WTC11 (cell line): ENCODE measurements around the gene RACGAP1. TPM values are rescaled to one million over a fixed set of nuclear protein-coding genes. Genes with fewer than 3 reads are reported as not detected.
A peak's percentile ranks its signal among the peaks of the same experiment; 100 is the strongest.

Experiments
- ATAC-seq: fragments of 200-7000 bp; cut with Tn5 transposase; 2 replicates; pipeline ENCODE4 v1.10.0; 2021; ENCODE audit warnings: mild to moderate bottlenecking, moderate library complexity
- CTCF ChIA-PET: fragments of 300-600 bp; sonication (Branson Sonifier 250); formaldehyde crosslinking; loops from one replicate; lab custom pipeline; 2021; ENCODE audit warnings: antibody characterized with exemption; lab: Charles Lee
- POLR2A ChIA-PET: fragments of 350-600 bp; sonication (Branson Sonifier 250); formaldehyde crosslinking; loops from one replicate; lab custom pipeline; 2021; ENCODE audit warnings: antibody characterized with exemption; lab: Charles Lee
- DNase-seq: peaks from one replicate; pipeline ENCODE4 v3.0.0; 2021; ENCODE audit warnings: low spot score
- H3K27ac Mint-ChIP-seq: 2 replicates; pipeline ENCODE4 v1.8.0; 2021; ENCODE audit warnings: mixed read lengths
- H3K27me3 Mint-ChIP-seq: 2 replicates; pipeline ENCODE4 v1.8.0; 2021; ENCODE audit warnings: low read depth, mild to moderate bottlenecking, moderate library complexity, mixed read lengths
- H3K36me3 Mint-ChIP-seq: 2 replicates; pipeline ENCODE4 v1.8.0; 2021; ENCODE audit warnings: mixed read lengths
- H3K4me1 Mint-ChIP-seq: 2 replicates; pipeline ENCODE4 v1.8.0; 2022; ENCODE audit warnings: mixed read lengths
- H3K4me3 Mint-ChIP-seq: 2 replicates; pipeline ENCODE4 v1.8.0; 2021; ENCODE audit warnings: mild to moderate bottlenecking, moderate library complexity, mixed read lengths
- H3K9me3 Mint-ChIP-seq: 2 replicates; pipeline ENCODE4 v1.8.0; 2021; ENCODE audit warnings: mixed read lengths
- ATF1 ChIP-seq: sonication (generic); formaldehyde crosslinking; IDR thresholded peaks from 2 replicates; pipeline ENCODE4 v1.8.1; 2023; ENCODE audit warnings: mild to moderate bottlenecking, moderate library complexity, missing genetic modification reagents
- ESRRA ChIP-seq: sonication (generic); formaldehyde crosslinking; IDR thresholded peaks from 2 replicates; pipeline ENCODE4 v1.8.1; 2022; ENCODE audit warnings: mild to moderate bottlenecking, missing genetic modification reagents, borderline replicate concordance
- GTF2I ChIP-seq: fragments of 250-450 bp; sonication (Bioruptor Pico); conservative IDR thresholded peaks from 2 replicates; pipeline ENCODE4 v1.4.0; 2021; ENCODE audit warnings: mild to moderate bottlenecking
- JAZF1 ChIP-seq: fragments of 250-450 bp; sonication (Bioruptor Pico); IDR thresholded peaks from 2 replicates; pipeline ENCODE4 v1.9.0; 2021; ENCODE audit warnings: moderate library complexity, mild to moderate bottlenecking, inconsistent platforms
- NFE2L1 ChIP-seq: sonication (generic); formaldehyde crosslinking; IDR thresholded peaks from 2 replicates; pipeline ENCODE4 v1.8.1; 2023; ENCODE audit warnings: missing genetic modification reagents
- NFYB ChIP-seq: sonication (generic); formaldehyde crosslinking; conservative IDR thresholded peaks from 2 replicates; pipeline ENCODE4 v1.8.0; 2022; ENCODE audit warnings: low read depth, missing genetic modification reagents
- RELA ChIP-seq: sonication (generic); formaldehyde crosslinking; IDR thresholded peaks from 2 replicates; pipeline ENCODE4 v1.8.1; 2022; ENCODE audit warnings: missing genetic modification reagents, mild to moderate bottlenecking, borderline replicate concordance
- SMAD4 ChIP-seq: sonication (generic); formaldehyde crosslinking; IDR thresholded peaks from 2 replicates; pipeline ENCODE4 v1.8.0; 2022; ENCODE audit warnings: mild to moderate bottlenecking, missing genetic modification reagents
- TP53 ChIP-seq: sonication (generic); formaldehyde crosslinking; IDR thresholded peaks from 2 replicates; pipeline ENCODE4 v1.8.1; 2023; ENCODE audit warnings: mild to moderate bottlenecking, missing genetic modification reagents
- ZNF232 ChIP-seq: sonication (generic); formaldehyde crosslinking; IDR thresholded peaks from 2 replicates; pipeline ENCODE4 v1.8.0; 2022; ENCODE audit warnings: mild to moderate bottlenecking, missing genetic modification reagents
- total RNA-seq: library from RNA; stranded (reverse); gene quantifications from 3 replicates; pipeline ENCODE4 v1.2.3, GENCODE V29; 2021
- TF ChIP-seq, protein P1 (sequence below): sonication (generic); formaldehyde crosslinking; IDR thresholded peaks from 2 replicates; pipeline ENCODE4 v1.8.0; 2022; ENCODE audit warnings: missing genetic modification reagents
- TF ChIP-seq, protein P2 (sequence below): sonication (generic); formaldehyde crosslinking; IDR thresholded peaks from 2 replicates; pipeline ENCODE4 v1.8.1; 2023; ENCODE audit warnings: mild to moderate bottlenecking, missing genetic modification reagents
- TF ChIP-seq, protein P3 (sequence below): sonication (generic); formaldehyde crosslinking; IDR thresholded peaks from 2 replicates; pipeline ENCODE4 v1.8.1; 2023; ENCODE audit warnings: mild to moderate bottlenecking, missing genetic modification reagents
- TF ChIP-seq, protein P4 (sequence below): sonication (generic); formaldehyde crosslinking; IDR thresholded peaks from 2 replicates; pipeline ENCODE4 v1.8.0; 2022; ENCODE audit warnings: mild to moderate bottlenecking, missing genetic modification reagents
- TF ChIP-seq, protein P5 (sequence below): sonication (generic); formaldehyde crosslinking; IDR thresholded peaks from 2 replicates; pipeline ENCODE4 v1.8.1; 2022; ENCODE audit warnings: mild to moderate bottlenecking, moderate library complexity, missing genetic modification reagents
- TF ChIP-seq, protein P6 (sequence below): sonication (generic); formaldehyde crosslinking; IDR thresholded peaks from 2 replicates; pipeline ENCODE4 v1.8.1; 2022; ENCODE audit warnings: low read depth, mild to moderate bottlenecking, moderate library complexity, missing genetic modification reagents, borderline replicate concordance
- TF ChIP-seq, protein P7 (sequence below): sonication (generic); formaldehyde crosslinking; IDR thresholded peaks from 2 replicates; pipeline ENCODE4 v1.8.1; 2023; ENCODE audit warnings: mild to moderate bottlenecking, missing genetic modification reagents, moderate library complexity
- TF ChIP-seq, protein P8 (sequence below): sonication (generic); formaldehyde crosslinking; IDR thresholded peaks from 2 replicates; pipeline ENCODE4 v1.8.0; 2022; ENCODE audit warnings: mild to moderate bottlenecking, missing genetic modification reagents

The RACGAP1 gene
- total RNA-seq, 1 experiment from 2014 or later, result 87.7 TPM

DNA sequence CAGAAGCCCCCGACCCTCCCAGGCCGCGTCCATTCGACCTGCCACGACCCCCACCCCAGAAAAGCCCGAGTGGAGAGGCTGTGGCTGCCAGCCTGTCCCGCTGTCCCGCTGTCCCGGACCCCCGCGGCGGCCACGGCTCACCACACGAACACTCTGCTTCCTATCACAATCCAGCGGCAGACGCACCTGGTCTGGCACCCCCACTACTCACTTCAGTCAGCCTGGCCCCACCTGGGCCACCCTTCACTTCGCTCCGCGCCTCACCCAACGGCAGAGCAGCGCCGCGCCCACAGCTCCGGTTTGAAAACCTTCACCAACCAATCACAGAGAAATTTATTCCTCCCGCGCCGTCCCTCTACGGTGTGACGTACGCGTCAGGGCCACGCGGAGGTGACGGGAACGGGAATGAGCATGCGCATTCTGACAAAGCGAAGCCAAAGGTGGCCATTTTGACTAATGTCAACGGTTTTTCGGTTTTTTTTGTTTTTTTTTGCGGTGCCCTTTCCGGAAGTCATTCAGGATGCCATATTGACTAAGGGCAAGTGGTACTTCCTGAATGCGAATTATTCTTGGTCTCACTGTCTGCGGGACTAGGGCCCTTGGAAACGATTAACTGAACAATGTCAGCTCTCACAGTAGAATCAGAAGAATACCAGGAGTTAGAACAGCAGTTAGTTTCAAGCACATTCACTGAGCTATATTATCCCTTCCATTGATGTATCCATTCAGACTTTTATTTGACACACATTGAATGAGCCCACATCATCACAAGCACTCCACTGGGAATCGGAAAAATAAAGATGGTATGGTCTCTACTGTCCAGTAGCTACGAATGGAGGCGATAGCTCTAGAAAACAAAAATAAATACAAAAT is at the start of gene RACGAP1 (continued):
- TF ChIP-seq, protein P1, sequence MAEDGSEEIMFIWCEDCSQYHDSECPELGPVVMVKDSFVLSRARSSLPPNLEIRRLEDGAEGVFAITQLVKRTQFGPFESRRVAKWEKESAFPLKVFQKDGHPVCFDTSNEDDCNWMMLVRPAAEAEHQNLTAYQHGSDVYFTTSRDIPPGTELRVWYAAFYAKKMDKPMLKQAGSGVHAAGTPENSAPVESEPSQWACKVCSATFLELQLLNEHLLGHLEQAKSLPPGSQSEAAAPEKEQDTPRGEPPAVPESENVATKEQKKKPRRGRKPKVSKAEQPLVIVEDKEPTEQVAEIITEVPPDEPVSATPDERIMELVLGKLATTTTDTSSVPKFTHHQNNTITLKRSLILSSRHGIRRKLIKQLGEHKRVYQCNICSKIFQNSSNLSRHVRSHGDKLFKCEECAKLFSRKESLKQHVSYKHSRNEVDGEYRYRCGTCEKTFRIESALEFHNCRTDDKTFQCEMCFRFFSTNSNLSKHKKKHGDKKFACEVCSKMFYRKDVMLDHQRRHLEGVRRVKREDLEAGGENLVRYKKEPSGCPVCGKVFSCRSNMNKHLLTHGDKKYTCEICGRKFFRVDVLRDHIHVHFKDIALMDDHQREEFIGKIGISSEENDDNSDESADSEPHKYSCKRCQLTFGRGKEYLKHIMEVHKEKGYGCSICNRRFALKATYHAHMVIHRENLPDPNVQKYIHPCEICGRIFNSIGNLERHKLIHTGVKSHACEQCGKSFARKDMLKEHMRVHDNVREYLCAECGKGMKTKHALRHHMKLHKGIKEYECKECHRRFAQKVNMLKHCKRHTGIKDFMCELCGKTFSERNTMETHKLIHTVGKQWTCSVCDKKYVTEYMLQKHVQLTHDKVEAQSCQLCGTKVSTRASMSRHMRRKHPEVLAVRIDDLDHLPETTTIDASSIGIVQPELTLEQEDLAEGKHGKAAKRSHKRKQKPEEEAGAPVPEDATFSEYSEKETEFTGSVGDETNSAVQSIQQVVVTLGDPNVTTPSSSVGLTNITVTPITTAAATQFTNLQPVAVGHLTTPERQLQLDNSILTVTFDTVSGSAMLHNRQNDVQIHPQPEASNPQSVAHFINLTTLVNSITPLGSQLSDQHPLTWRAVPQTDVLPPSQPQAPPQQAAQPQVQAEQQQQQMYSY (CRISPR knock-in tag), result peak; percentile 76
- TF ChIP-seq, protein P2, sequence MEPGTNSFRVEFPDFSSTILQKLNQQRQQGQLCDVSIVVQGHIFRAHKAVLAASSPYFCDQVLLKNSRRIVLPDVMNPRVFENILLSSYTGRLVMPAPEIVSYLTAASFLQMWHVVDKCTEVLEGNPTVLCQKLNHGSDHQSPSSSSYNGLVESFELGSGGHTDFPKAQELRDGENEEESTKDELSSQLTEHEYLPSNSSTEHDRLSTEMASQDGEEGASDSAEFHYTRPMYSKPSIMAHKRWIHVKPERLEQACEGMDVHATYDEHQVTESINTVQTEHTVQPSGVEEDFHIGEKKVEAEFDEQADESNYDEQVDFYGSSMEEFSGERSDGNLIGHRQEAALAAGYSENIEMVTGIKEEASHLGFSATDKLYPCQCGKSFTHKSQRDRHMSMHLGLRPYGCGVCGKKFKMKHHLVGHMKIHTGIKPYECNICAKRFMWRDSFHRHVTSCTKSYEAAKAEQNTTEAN (CRISPR knock-in tag), result no peak
- TF ChIP-seq, protein P3, sequence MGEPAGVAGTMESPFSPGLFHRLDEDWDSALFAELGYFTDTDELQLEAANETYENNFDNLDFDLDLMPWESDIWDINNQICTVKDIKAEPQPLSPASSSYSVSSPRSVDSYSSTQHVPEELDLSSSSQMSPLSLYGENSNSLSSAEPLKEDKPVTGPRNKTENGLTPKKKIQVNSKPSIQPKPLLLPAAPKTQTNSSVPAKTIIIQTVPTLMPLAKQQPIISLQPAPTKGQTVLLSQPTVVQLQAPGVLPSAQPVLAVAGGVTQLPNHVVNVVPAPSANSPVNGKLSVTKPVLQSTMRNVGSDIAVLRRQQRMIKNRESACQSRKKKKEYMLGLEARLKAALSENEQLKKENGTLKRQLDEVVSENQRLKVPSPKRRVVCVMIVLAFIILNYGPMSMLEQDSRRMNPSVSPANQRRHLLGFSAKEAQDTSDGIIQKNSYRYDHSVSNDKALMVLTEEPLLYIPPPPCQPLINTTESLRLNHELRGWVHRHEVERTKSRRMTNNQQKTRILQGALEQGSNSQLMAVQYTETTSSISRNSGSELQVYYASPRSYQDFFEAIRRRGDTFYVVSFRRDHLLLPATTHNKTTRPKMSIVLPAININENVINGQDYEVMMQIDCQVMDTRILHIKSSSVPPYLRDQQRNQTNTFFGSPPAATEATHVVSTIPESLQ (CRISPR knock-in tag), result no peak
- TF ChIP-seq, protein P4, sequence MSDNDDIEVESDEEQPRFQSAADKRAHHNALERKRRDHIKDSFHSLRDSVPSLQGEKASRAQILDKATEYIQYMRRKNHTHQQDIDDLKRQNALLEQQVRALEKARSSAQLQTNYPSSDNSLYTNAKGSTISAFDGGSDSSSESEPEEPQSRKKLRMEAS (CRISPR knock-in tag), result peak; percentile 89
- TF ChIP-seq TP53 (CRISPR knock-in tag), result no peak
- TF ChIP-seq NFE2L1 (CRISPR knock-in tag), result peak; percentile 53; the same call in 1 of the 2 replicates
- TF ChIP-seq, protein P5, sequence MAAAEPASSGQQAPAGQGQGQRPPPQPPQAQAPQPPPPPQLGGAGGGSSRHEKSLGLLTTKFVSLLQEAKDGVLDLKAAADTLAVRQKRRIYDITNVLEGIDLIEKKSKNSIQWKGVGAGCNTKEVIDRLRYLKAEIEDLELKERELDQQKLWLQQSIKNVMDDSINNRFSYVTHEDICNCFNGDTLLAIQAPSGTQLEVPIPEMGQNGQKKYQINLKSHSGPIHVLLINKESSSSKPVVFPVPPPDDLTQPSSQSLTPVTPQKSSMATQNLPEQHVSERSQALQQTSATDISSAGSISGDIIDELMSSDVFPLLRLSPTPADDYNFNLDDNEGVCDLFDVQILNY, result 0 out of 2 replicates have a peak, but pooled peaks have one; percentile 30
- TF ChIP-seq SMAD4 (CRISPR knock-in tag), result no peak
- TF ChIP-seq, protein P6, sequence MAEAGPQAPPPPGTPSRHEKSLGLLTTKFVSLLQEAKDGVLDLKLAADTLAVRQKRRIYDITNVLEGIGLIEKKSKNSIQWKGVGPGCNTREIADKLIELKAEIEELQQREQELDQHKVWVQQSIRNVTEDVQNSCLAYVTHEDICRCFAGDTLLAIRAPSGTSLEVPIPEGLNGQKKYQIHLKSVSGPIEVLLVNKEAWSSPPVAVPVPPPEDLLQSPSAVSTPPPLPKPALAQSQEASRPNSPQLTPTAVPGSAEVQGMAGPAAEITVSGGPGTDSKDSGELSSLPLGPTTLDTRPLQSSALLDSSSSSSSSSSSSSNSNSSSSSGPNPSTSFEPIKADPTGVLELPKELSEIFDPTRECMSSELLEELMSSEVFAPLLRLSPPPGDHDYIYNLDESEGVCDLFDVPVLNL (CRISPR knock-in tag), result peak; percentile 75; the same call in 1 of the 2 replicates
- TF ChIP-seq, protein P7, sequence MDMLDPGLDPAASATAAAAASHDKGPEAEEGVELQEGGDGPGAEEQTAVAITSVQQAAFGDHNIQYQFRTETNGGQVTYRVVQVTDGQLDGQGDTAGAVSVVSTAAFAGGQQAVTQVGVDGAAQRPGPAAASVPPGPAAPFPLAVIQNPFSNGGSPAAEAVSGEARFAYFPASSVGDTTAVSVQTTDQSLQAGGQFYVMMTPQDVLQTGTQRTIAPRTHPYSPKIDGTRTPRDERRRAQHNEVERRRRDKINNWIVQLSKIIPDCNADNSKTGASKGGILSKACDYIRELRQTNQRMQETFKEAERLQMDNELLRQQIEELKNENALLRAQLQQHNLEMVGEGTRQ, result peak; percentile 79
- TF ChIP-seq JAZF1 (CRISPR knock-in tag), result no peak
- 0 out of 2 replicates have a peak, but pooled peaks have one; percentile 21 for TF ChIP-seq ZNF232 (CRISPR knock-in tag)

DNA sequence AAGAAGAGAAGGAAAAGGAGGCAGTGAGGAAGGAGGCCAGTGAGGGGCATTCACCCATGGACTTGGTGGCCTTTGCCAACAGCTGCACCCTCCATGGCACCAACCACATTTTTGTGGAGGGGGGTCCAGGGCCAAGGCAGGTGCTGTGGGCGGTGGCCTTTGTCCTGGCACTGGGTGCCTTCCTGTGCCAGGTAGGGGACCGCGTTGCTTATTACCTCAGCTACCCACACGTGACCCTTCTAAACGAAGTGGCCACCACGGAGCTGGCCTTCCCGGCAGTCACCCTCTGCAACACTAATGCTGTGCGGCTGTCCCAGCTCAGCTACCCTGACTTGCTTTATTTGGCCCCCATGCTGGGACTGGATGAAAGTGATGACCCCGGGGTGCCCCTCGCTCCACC is 48.4 kb upstream of the RACGAP1 start:
- Mint-ChIP-seq H3K4me3 (no peak overlapping the region), H3K9me3 (no peaks in the 10 kb centered on the region), H3K36me3 (no peaks in the 10 kb centered on the region), H3K4me1 (peaks cover 20% of the 10 kb centered on the region), H3K27ac (no peak overlapping the region), H3K27me3 (no peaks in the 10 kb centered on the region)
- POLR2A ChIA-PET, result no interaction called here
- no peak for ATAC-seq
- CTCF ChIA-PET, result interaction anchor here (1.0 to 3.8 kb wide), 11 partner anchors 12 to 241 kb away, joined by 4 to 25 read pairs (median 9); partner anchors contain the start of genes COX14, LIMA1 and SMARCD1
- no peak for DNase-seq
- TF ChIP-seq ESRRA (CRISPR knock-in tag), result no peak
- TF ChIP-seq RELA (CRISPR knock-in tag), result no peak
- TF ChIP-seq, protein P8, sequence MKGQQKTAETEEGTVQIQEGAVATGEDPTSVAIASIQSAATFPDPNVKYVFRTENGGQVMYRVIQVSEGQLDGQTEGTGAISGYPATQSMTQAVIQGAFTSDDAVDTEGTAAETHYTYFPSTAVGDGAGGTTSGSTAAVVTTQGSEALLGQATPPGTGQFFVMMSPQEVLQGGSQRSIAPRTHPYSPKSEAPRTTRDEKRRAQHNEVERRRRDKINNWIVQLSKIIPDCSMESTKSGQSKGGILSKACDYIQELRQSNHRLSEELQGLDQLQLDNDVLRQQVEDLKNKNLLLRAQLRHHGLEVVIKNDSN (CRISPR knock-in tag), result no peak
- no peak for TF ChIP-seq NFYB
- TF ChIP-seq, protein P3 (CRISPR knock-in tag), result no peak
- no peak for TF ChIP-seq ATF1 (CRISPR knock-in tag)
- no peak for TF ChIP-seq GTF2I (CRISPR knock-in tag)
